Lower leg skin (tissue), 3 donors: ENCODE results near the gene ZNF777.

ENCODE experiments used
- CTCF ChIP-seq, 3 donors: fragments of 450-650 bp; IDR thresholded peaks; one replicate each; pipeline ENCODE4 v1.5.1; 2016; ENCODE audit warnings: antibody characterized with exemption in 3 of 3, mild to moderate bottlenecking in 3 of 3, moderate library complexity in 2 of 3
- POLR2A ChIP-seq, 2 donors: fragments of 450-650 bp; IDR thresholded peaks; one replicate each; pipeline ENCODE4 v1.6.1; 2016 to 2017; ENCODE audit warnings: antibody characterized with exemption in 2 of 2, mild to moderate bottlenecking in 1 of 2, moderate library complexity in 1 of 2

- no peak for TF ChIP-seq CTCF (IDR thresholded peaks at IDR 0.05)
- no peak for TF ChIP-seq POLR2A (IDR thresholded peaks at IDR 0.05)
Observed at GRCh38 chr7:149404396-149404795, 56.5 kb downstream of the ZNF777 start.
